ENCODE measurements around the gene NUDT12.

The NUDT12 gene

DNA sequence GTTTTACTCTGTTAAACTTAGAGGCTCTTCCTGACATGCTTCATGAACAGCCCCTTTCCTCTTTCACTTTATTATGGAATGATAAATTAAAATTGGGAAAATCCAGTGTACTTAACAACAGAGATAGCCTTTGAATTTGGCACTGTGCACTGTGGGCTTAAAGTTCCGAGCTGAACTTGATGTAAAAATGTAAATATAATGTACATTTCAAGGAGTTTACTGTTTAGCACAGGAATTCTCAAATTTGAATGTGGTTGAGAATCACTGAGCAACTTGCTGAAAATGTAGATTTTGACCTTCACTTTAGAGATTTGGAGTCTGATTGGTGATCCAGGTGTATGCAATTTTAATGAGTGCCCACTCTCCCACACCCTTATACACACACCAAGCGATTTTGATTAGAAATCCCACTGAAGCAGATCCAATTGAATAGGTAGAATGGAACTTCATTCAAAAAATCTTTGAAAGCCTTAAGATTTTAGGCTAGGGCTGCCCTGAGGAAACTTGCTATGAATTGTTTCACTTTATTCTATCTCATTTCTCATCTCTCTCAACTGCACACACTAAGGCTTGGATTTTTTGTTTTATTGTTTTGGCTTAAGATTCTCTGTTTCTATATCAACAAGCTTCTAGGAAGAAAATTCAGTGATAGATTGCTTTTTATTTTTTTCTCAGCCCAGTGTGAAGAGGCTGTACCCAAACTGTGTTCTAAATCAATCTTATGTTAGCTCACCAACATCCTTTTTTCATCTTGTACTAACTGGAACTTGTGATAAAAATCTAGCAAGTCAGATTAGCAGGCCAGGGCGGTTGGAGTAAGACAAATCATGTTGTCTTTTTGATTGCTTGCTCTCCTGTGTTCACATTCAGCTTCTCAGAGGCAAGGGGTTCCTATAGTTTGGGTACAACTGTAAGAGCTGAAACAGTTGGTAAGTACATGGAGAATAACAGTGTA, 22.9 kb downstream of the NUDT12 start:
- DNase-seq: no peak

DNA sequence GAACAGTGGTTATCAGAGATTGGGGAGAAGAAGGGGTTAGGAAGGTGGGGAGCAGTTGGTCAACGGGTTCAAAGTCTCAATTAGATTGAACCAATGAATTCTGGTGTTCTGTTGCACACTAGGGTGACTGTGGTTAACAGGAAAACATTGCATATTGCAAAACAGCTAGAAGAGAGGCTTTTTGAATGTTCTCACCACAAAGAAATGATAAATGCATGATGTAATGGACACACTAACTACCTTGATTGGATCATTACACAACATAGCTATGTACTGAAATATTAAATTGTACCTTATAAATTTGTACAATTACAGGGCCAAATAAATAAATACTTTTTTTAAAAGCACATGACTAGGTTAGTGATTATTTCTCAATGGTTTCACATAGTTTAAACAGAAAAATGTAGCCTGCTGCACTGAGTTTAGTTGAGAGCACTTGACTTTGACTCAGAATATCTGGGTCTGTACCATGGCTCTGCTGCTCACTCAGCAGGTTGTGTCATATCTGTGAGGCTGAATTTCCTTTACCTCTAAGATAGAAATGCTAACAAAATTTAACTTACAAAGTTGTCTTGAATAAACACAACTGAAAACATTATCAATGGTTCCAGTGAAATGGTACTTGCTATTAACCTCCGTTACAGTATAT, 30.4 kb downstream of the NUDT12 start:
- no peak for DNase-seq

- DNase-seq: no peak
Observed at GRCh38 chr5:103526164-103526915, 36.2 kb downstream of the NUDT12 start.

DNA sequence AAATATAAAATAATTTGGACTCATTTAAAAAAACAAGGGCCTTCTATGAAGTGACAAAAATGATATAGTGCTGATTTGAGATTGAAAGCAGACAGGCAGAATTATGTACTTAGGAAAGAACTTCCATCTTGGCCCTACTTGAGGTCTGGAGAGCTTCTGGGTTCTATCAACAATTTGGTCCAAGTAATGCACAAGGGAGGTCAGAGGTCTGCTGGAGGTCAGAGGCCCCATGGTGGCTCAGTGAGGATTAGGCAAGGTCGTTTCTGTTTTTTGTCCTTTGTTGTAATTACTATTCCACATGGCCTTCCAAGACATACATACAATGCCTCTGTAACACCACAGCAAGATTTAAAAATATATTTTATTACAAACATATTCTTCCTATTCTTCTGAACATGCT, 37.2 kb downstream of the NUDT12 start:
- DNase-seq: no peak

GRCh38 chr5:103523319-103523718, 39.3 kb downstream of the NUDT12 start:
- no peak for DNase-seq

DNA sequence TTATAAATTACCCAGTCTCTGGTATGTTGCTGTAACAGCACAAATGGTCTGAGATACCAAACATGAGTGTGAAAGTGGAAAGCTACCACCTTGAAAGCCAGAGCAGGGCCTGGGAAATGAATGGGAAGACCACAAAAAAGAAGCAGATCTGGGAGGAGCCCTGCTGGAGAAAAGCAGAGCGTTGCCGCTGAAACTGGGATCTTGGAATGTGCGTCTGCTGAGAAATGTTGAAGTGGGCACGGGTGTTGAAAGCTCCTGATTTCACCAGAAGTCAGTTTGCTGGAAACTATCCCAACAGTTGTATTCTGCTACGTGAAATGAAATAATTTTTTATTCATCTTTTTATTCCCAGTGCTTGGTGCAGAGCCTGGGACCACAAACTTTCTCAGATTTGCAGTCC, 40.0 kb downstream of the NUDT12 start:
- no peak for DNase-seq

DNA sequence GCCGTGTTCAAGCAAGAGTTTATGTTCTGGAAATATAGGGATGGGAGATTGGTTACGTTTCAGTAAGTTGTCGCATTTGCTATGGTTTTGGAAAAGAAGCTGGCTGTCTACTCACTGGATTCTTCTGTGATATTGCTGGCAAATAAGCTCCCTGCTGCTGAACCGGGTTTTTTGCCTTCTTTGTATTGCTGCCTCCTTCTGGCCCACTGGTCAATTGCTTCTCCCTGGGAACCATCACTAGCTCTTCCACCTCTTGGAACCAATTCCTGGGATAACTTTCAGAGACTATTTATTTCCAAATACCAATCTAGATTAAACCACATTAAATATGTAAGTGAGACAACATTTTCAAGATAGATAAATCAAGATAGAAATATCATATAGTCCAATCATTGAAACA, 43.0 kb downstream of the NUDT12 start:
- no peak for DNase-seq

DNA sequence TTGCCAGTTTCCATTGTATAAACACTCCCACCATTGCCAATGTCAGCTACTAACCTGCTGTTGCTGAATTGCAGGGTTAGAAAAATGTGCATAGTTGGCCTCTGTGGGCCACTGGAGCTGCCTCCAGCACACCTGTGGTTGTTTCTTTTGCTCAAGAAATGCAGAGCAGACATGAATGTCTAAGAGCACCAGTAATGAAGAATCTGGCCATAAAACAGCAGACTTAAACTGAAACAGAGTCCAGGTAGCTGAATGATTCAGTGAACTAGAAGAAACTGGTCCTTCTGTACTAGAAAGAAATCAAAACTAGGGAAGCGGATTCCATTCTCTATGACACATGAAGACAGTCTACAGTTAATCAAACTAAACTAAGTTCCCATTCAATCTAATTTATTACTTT, 48.2 kb downstream of the NUDT12 start:
- DNase-seq: no peak

GRCh38 chr5:103513701-103514100, 48.9 kb downstream of the NUDT12 start:
- no peak for DNase-seq

DNA sequence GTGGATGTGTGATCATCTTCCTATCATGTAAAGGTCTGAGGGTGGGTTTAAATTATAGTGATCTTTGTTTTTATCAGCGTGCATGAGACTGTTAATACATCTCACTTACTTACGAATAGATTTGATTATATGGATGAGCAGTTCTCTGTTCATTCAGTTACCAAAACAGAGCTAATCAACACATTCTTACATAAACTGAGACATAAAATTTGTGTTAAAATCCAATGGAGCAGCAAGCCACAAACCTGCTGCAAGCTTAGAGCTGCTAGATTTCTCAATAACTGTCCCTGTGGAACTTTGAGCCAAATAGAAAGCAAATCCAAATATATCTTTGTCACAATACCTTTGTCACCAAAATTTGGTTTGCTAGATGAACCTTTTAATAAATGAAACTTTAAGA, 50.1 kb downstream of the NUDT12 start:
- DNase-seq: no peak

GRCh38 chr5:103511554-103511885, 51.1 kb downstream of the NUDT12 start:
- DNase-seq: no peak

DNA sequence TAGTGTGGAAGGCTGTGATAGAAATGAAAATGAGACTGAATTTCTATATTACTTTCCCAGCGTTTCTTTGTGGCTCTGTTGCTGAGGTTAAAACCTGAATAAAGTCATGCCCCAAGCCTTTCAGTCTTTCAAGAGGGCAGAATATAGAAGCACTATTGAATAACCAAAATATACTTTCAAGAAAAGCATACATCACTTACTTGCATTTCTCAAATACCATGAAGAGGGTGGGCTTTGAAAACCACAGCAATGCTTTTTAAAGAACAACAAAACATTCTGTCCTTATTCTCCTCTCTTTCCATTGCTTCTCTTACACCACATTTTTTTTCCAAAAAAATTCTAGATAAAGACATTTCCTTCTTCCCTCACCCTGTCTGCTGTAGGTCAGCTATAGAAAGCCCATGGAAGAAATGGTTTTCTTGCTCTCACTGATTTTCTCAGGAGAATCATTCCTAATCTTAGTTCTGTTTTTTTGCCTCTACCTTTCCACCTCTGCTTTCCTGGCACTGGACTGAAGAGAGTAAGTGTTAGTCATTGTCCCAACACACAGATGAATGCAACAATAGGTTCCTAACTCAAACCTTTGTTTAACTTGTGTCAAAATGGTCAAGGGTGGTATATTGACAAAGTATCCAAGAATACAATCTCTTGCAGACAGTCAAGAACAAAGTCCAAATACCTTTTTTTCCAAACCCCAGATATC, 51.6 kb downstream of the NUDT12 start:
- no peak for DNase-seq

DNA sequence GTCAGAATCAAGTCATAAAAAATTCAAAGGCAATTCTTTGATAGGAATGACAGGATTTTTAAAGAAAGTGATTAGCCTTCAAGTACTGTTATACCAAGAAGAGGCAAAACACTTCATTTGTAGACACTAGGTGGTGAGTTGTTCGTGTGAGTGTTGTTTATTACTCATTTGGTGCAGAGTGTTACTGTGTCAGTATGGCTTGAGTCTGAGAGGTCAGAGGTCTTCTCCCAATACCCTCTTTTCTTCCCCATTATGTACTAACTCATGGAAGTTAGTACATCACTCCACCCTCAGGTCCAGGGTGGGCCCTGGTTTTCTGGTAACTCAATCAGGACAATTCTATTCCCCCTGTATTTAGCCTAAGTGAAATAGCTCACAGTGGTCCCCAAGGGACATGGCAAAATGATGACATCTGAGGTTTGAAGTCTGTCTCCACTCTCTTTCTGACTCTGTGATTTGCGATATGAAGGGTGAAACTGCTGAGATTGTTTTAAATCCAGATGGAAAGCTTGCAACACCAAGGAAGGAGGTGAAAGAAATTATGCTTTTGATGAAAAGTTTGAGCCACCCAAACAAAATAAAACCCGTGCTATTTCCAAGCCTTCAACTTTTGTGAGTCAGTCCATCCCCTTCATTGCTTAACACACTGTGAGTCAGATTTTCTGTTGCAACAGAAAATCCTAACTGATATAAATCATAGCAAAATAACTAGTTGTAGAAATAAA, 56.8 kb downstream of the NUDT12 start:
- DNase-seq: no peak

GRCh38 chr5:103503066-103503465, 59.5 kb downstream of the NUDT12 start:
- DNase-seq: no peak

- DNase-seq: no peak
Observed at GRCh38 chr5:103502662-103503061, 59.9 kb downstream of the NUDT12 start.

Measured in stimulated activated CD4-positive, alpha-beta T cell treated with anti-CD3 and anti-CD28 coated beads, Interleukin-1b, Interleukin-23, amount 100 ng/mL, for 48 hours (primary cell).